Pancreas (tissue), 10 donors: ENCODE measurements around the gene PHF5A. TPM values are rescaled to one million over a fixed set of nuclear protein-coding genes. Genes with fewer than 3 reads are reported as not detected.
"Not testable (repeated sequence)": the region's sequence is repeated elsewhere in the genome, so short reads cannot be mapped to it uniquely, and the experiment has no call there.

Source experiments
- ATAC-seq, 4 donors: fragments of 200-7000 bp; cut with Tn5 transposase; one replicate each; pipeline versions ENCODE4 v1.8.0 to v1.9.1; 2020; ENCODE audit warnings: mild to moderate bottlenecking in 4 of 4, moderate library complexity in 4 of 4
- DNase-seq, 6 donors: peaks; one replicate each; pipeline ENCODE4 v3.0.0-alpha.2; 2020
- FAIRE-seq: peaks from 2 replicates; lab custom pipeline; 2012; peaks lifted over from hg19 to GRCh38; lab: Jason Lieb, UNC
- H3K27ac ChIP-seq, 4 donors: fragments of 200-600 bp; sonication (generic); 1 replicate in 3 of 4; 2 replicates in 1 of 4; pipeline versions ENCODE4 v1.5.0 to v1.8.0; 2020
- H3K27me3 ChIP-seq, 4 donors: fragments of 200-600 bp; one replicate each; pipeline ENCODE4 v1.8.0; 2021
- H3K36me3 ChIP-seq, 3 donors: fragments of 200-600 bp; sonication (generic) in 1 of 3; one replicate each; pipeline versions ENCODE4 v1.5.0 to v1.8.0; 2020 to 2021
- H3K4me1 ChIP-seq, 3 donors: fragments of 200-600 bp; one replicate each; pipeline ENCODE4 v1.8.0; 2021
- H3K4me3 ChIP-seq, 4 donors: fragments of 200-600 bp; sonication (generic) in 2 of 4; one replicate each; pipeline versions ENCODE4 v1.5.0 to v1.8.0; 2020 to 2021
- H3K9me3 ChIP-seq, 4 donors: fragments of 200-600 bp; one replicate each; pipeline ENCODE4 v1.8.0; 2021
- WGBS, 2 donors: extraction: QIAGEN DNeasy Blood & Tissue Kit; methylation state at CpG; one replicate each; pipeline ENCODE4 v1.1.7; 2013; 5-methylcytosine and 5-hydroxymethylcytosine counted together
- intact Hi-C, 3 donors: fragments of 100-400 bp; cut with DNase I; formaldehyde crosslinking; loops; one replicate each; pipeline versions ENCODE4 v1.11.1 to v1.14.2; 2022
- polyA plus RNA-seq, 2 donors: library from polyadenylated mRNA; stranded (reverse); fragments of 200-250 nt; gene quantifications; one replicate each; pipeline ENCODE4 v1.2.3, GENCODE V29; 2013
- total RNA-seq, 6 donors: library from RNA; stranded (reverse); fragmentation: NEBNext Ultra II Directional in 4 of 6; extraction: Animal tissue kit (Norgen Biotek cat#: 25700) in 4 of 6; gene quantifications; one replicate each; pipeline versions ENCODE4 v1.2.1 to v1.2.4, GENCODE V29; 2021 to 2023
- TF ChIP-seq, protein P1 (sequence below), 4 donors: fragments of 200-600 bp; sonication (generic) in 3 of 4; IDR thresholded peaks; one replicate each; pipeline versions ENCODE4 v1.5.0 to v1.8.0; 2021; ENCODE audit warnings: antibody characterized with exemption in 4 of 4
- donor health status: healthy with polysubstance abuse.
- donor health status: DM: no; HTN: no; CAD: no; lungs with moderate emphysema.
- donor health status: DM: no; HTN: no; CAD: no.
- donor health status: control.
- donor health status: control.
- donor health status: Bipolar disorder and iron deficiency.
- donor health status: DM: yes; HTN: yes; CAD: no.
- donor health status: DM: no; HTN: no; CAD: no.
- donor health status: DM: no; HTN: no; CAD: no.
- donor health status: DM: yes; HTN: yes; CAD: no.

The PHF5A gene
- total and polyA plus RNA-seq, 8 donors: 8.8 to 29.7 (median 16.7) TPM

DNA sequence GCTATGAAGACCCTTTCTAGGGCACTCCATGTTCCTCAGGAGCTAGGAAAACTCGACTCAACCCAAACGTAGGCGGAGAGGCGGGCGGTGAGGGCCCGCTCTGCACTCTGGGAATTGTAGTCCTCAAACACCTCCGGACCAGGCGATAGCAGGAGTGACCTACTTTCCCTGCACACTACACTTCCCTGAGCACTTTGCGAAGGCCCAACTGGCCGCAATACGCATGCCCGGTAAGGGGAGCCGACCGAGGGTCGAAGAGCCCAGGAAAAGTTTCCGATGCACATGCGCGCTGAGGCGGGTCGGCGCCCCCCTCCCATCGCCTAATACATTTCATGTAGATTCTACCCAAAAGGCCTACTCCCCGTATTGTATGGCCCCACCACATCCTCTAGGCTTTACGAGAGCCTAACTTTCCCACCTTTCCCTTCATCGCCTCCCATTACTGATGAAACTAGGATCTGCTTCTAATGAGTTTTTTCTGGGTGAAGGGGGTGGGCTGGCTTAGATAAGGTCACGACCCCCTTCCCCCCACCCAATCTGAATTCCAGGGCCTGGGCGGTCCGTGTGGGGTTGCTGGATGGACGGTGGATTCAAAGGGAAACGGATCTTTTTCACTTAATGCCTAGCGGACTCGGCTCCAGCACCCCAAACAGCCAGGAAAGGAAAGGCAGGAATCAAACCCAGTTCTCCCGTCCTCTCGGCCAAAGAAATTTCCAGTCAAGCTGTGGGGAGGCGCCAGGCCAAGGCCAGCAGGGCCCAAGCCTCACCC is 23.9 kb downstream of the PHF5A start:
- no peaks in the 10 kb centered on the region for H3K27me3 ChIP-seq
- H3K27ac ChIP-seq: peak overlapping the region; percentile 96 to 100 (median 99)
- peak; percentile 5 for FAIRE-seq
- DNase-seq: peak; percentile 88 to 96 (median 93)
- TF ChIP-seq, protein P1, sequence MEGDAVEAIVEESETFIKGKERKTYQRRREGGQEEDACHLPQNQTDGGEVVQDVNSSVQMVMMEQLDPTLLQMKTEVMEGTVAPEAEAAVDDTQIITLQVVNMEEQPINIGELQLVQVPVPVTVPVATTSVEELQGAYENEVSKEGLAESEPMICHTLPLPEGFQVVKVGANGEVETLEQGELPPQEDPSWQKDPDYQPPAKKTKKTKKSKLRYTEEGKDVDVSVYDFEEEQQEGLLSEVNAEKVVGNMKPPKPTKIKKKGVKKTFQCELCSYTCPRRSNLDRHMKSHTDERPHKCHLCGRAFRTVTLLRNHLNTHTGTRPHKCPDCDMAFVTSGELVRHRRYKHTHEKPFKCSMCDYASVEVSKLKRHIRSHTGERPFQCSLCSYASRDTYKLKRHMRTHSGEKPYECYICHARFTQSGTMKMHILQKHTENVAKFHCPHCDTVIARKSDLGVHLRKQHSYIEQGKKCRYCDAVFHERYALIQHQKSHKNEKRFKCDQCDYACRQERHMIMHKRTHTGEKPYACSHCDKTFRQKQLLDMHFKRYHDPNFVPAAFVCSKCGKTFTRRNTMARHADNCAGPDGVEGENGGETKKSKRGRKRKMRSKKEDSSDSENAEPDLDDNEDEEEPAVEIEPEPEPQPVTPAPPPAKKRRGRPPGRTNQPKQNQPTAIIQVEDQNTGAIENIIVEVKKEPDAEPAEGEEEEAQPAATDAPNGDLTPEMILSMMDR (IDR thresholded peaks at IDR 0.05): no peak
- peaks cover 5 to 17% (median 13%) of the 10 kb centered on the region in 3 donors for H3K4me1 ChIP-seq
- intact Hi-C loops: loop anchor here in 1 of 3 donors (5.0 kb wide), 1 partner anchor 37 kb away; no protein-coding TSS in a partner anchor
- 0 to 1% methylated on average over 35 of the region's 35 CpGs for WGBS, 2 donors
- no peaks in the 10 kb centered on the region for H3K36me3 ChIP-seq
- peak; percentile 55 to 73 (median 65) for ATAC-seq
- no peaks in the 10 kb centered on the region for H3K9me3 ChIP-seq
- H3K4me3 ChIP-seq: peak overlapping the region; percentile 65 to 98 (median 91)

DNA sequence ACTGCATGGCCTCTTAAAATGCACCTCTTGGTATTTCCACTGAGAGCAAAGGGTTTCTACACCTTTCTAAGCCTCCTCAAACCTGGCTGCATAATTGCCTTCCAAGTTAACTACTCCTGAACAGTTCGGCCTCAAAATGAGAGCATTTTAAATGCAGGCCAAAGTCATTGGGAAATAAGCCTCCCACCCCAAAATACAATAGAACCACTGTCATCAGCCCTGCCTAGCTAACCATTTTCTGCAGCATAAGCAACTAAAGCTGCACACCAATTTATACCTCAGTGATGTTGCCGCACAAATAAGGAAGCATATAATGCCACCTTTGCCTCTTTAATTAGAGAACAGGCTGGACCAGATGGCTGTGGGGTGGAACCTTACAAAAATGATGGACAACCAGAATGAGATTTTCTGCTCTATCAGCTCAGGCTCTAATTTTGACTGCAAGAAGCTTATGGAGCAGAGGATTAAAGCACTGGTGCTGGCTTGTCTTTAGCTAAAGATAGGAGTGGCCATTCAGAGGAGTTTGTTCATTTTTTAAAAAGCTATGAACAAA is 26.2 kb downstream of the PHF5A start:
- Histone ChIP-seq H3K4me3 (no peak overlapping the region), H3K4me1 (peaks cover 0 to 17% (median 13%) of the 10 kb centered on the region in 3 donors), H3K27me3 (no peaks in the 10 kb centered on the region), H3K9me3 (no peaks in the 10 kb centered on the region), H3K36me3 (peaks cover 0 to 1% (median 0%) of the 10 kb centered on the region in 3 donors), H3K27ac (no peak overlapping the region)
- ATAC-seq (no peak), FAIRE-seq (no peak), DNase-seq (no peak)
- intact Hi-C loops: no loop called here
- WGBS, 2 donors: 54 to 64% methylated on average over 2 of the region's 2 CpGs
- TF ChIP-seq, protein P1 (IDR thresholded peaks at IDR 0.05): no peak

DNA sequence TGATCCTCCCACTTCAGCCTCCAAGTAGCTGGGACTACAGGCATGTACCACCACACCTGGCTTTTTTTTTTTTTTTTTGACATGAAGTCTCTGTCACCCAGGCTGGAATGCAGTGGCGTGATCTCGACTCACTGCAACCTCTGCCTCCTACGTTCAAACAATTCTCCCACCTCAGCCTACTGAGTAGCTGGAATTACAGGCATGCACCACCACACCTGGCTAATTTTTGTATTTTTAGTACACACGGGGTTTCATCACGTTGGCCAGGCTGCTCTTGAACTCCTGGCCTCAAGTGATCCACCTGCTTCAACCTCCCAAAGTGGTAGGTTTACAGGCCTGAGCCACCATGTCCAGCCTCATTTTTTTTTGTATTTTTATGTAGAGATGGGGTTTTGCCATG is 28.0 kb downstream of the PHF5A start:
- H3K27ac ChIP-seq, intact Hi-C loops, H3K4me3 ChIP-seq, DNase-seq, H3K9me3 ChIP-seq, H3K27me3 ChIP-seq, ATAC-seq, FAIRE-seq: not testable (repeated sequence)
- WGBS, 2 donors: 74 to 80% methylated on average over 5 of the region's 5 CpGs
- Histone ChIP-seq H3K4me1 (peaks cover 0 to 17% (median 13%) of the 10 kb centered on the region in 3 donors), H3K36me3 (peaks cover 4 to 19% (median 14%) of the 10 kb centered on the region in 3 donors)

DNA sequence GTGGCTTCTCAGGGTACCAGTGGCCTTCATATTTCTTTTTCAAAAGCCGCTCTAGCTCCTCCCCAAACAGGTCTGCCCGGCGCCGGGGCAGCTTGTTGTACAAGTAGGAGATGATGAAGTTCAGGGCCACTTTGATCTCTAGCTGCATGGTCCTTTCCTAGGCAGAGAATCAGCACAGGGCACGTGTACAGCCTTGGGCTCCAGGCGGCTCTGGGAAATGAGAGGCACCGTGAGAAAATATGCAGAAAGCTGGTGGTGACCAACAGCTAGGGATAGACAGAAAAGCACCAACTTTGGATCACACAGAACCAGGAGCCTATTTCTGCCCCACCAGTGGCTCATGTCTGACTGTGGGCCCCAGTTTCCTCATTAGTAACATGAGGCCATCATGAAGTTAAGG is 31.3 kb downstream of the PHF5A start:
- TF ChIP-seq, protein P1 (IDR thresholded peaks at IDR 0.05): no peak
- Histone ChIP-seq H3K4me3 (no peak overlapping the region), H3K27me3 (no peaks in the 10 kb centered on the region), H3K4me1 (peaks cover 0 to under 1% (median under 1%) of the 10 kb centered on the region in 3 donors), H3K9me3 (no peaks in the 10 kb centered on the region), H3K36me3 (peaks cover 4 to 30% (median 20%) of the 10 kb centered on the region in 3 donors), H3K27ac (no peak overlapping the region)
- FAIRE-seq: no peak
- no peak for DNase-seq
- 65 to 74% methylated on average over 7 of the region's 7 CpGs for WGBS, 2 donors
- ATAC-seq: no peak
- intact Hi-C loops: no loop called here

DNA sequence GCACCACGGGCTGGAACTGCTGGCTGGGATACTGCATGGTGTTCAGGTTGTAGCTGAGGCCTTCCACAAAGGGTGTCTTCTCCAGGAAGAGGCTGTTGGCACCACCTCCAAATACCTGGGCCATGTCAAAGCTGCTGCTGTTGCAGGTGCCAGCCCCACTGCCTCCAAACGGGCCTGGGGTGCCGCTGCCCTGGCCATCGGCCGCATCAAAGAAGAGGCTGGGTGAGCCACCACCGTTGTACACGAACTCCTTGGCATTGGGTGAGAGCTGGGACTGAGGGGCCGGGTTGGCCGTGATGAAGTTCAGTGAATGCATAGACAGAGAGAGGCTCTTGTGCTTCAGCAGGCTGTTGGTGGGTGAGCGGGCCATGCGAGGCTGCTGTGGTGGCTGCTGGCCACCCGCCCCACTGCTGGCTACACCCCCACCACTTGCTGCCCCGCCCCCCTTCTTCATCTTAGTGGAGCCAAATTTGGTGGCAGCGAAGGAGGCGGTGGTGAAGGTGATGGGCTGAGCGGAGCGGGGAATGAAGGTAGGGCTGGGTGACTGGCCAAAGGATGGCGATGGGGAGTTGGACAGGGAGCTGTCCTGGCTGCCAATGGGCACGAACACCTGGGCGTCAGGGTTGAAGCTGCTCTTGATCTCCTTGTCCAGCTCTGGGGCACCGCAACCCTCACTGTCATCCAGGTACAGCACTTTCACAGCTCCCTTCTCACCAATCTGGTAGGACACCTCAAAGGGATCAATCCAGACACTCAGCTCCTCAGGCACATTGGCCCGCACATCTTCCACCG is 32.0 kb downstream of the PHF5A start:
- 82 to 87% methylated on average over 23 of the region's 23 CpGs for WGBS, 2 donors
- no peak overlapping the region for H3K4me3 ChIP-seq
- no peaks in the 10 kb centered on the region for H3K4me1 ChIP-seq
- TF ChIP-seq, protein P1 (IDR thresholded peaks at IDR 0.05): no peak
- intact Hi-C loops: no loop called here
- H3K27ac ChIP-seq: no peak overlapping the region
- peaks cover 4 to 30% (median 20%) of the 10 kb centered on the region in 3 donors for H3K36me3 ChIP-seq
- no peak for ATAC-seq
- H3K27me3 ChIP-seq: no peaks in the 10 kb centered on the region
- no peaks in the 10 kb centered on the region for H3K9me3 ChIP-seq
- no peak for FAIRE-seq
- DNase-seq: no peak
